Stromal cell of bone marrow (primary cell): ENCODE data around the gene EFCAB6.

Experiments
- DNase-seq: peaks from one replicate; pipeline ENCODE4 v3.0.0-alpha.2; 2012; ENCODE audit warnings: low read depth

The EFCAB6 gene

GRCh38 chr22:43505423-43505822, 306.7 kb downstream of the EFCAB6 start:
- DNase-seq: no peak

- no peak for DNase-seq
Observed at GRCh38 chr22:43504666-43505261, 307.3 kb downstream of the EFCAB6 start.

GRCh38 chr22:43504068-43504467, 308.0 kb downstream of the EFCAB6 start:
- DNase-seq: no peak

GRCh38 chr22:43502306-43502874, 309.7 kb downstream of the EFCAB6 start:
- no peak for DNase-seq

GRCh38 chr22:43501878-43502277, 310.2 kb downstream of the EFCAB6 start:
- DNase-seq: no peak

GRCh38 chr22:43500792-43501785, 311.0 kb downstream of the EFCAB6 start:
- no peak for DNase-seq

- DNase-seq: no peak
Observed at GRCh38 chr22:43498856-43499253, 313.2 kb downstream of the EFCAB6 start.

- DNase-seq: no peak
Observed at GRCh38 chr22:43497956-43498855, 313.9 kb downstream of the EFCAB6 start.

- no peak for DNase-seq
Observed at GRCh38 chr22:43493297-43493696, 318.8 kb downstream of the EFCAB6 start.

GRCh38 chr22:43491737-43492136, 320.4 kb downstream of the EFCAB6 start:
- DNase-seq: no peak

GRCh38 chr22:43491177-43491576, 320.9 kb downstream of the EFCAB6 start:
- no peak for DNase-seq

- no peak for DNase-seq
Observed at GRCh38 chr22:43490311-43490710, 321.8 kb downstream of the EFCAB6 start.

GRCh38 chr22:43488937-43489336, 323.2 kb downstream of the EFCAB6 start:
- DNase-seq: no peak

- no peak for DNase-seq
Observed at GRCh38 chr22:43488031-43488866, 323.9 kb downstream of the EFCAB6 start.

GRCh38 chr22:43487311-43488030, 324.6 kb downstream of the EFCAB6 start:
- DNase-seq: no peak

GRCh38 chr22:43485502-43486089, 326.5 kb downstream of the EFCAB6 start:
- DNase-seq: no peak

GRCh38 chr22:43484227-43484626, 327.9 kb downstream of the EFCAB6 start:
- DNase-seq: no peak

GRCh38 chr22:43483669-43484068, 328.4 kb downstream of the EFCAB6 start:
- no peak for DNase-seq

- no peak for DNase-seq
Observed at GRCh38 chr22:43483266-43483665, 328.8 kb downstream of the EFCAB6 start.

GRCh38 chr22:43482318-43482625, 329.8 kb downstream of the EFCAB6 start:
- no peak for DNase-seq
